Measurements from ENCODE around the gene SNX5. TPM values are rescaled to one million over a fixed set of nuclear protein-coding genes. Genes with fewer than 3 reads are reported as not detected.

The SNX5 gene
- total RNA-seq, 5 donors from 2014 or later (not counting 1 experiment from before 2014, with no cell fraction given) = 53.6 to 68.9 (median 56.7) TPM

DNA sequence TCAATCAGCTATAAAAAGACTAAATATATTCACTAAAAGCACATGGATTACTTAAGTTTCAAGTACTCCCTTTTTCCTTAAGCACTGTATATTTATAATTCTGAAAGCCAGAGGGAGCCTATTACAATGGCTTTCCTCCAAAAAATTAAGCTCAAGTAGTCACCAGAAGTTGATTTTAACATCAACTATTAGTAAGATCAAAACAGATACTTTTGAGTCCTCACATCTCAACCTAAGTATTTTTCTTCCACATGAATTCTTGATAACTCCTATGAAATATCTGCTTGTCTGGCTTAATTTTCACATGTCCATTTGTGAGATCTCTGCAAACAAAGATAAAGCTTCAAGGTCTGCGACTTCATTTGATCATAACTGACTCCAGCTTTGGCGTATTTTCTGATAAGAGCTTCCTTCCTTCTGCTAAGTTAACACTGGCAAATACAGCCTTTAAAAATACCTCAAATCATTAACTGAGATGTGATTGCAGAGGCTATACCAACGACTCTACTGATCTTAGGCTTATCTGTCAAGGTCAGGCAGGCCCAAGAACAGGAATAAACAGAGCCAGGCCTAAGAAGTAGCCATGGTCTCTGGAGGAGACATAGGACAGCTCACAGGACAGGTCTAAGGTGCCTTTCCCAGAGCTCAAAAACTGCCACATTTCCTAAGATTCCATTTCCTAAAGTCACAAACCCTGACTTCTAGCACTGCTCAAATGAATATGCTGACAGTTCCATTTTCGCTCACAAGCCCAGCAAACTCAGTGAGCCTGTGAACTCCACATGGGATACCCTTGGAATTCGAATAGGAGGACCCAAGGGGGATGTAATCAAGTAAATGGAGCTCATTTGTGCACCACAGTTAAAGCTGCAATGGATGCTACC lies 10.0 kb downstream of the SNX5 start:
- Histone ChIP-seq H3K36me3 (ENCODE audit: control insufficient read depth in 2 of 2, extremely low read depth in 1 of 2, insufficient read depth in 1 of 2, low read length in 1 of 2) (peaks cover 10 to 32% of the 10 kb centered on the region in 2 donors), H3K9me3 (no peaks in the 10 kb centered on the region), H3K4me3 (ENCODE audit: control insufficient read depth in 1 of 2, extremely low read depth in 1 of 2, low read length in 1 of 2) (no peak overlapping the region), H3K27me3 (replicated peaks in 1 of 2; ENCODE audit: control insufficient read depth in 2 of 2, extremely low read depth in 1 of 2, insufficient read depth in 2 of 2, low read length in 1 of 2) (no peaks in the 10 kb centered on the region), H3K4me1 (ENCODE audit: control insufficient read depth in 1 of 2, extremely low read depth in 1 of 2, insufficient read depth in 2 of 2, low read length in 2 of 2) (peaks cover 29 to 44% of the 10 kb centered on the region in 2 experiments), H3K27ac (ENCODE audit: low read length) (peak overlapping the region; percentile 8)
- Mint-ChIP-seq H3K27ac (peak overlapping the region; percentile 64 to 83), H3K4me1 (peaks cover 69 to 84% (median 74%) of the 10 kb centered on the region in 3 donors), H3K27me3 (no peaks in the 10 kb centered on the region), H3K9me3 (no peaks in the 10 kb centered on the region), H3K4me3 (peak overlapping the region in 2 of 3 donors; percentile 34 to 65), H3K36me3 (peaks cover 27% of the 10 kb centered on the region)
- ChIA-PET CTCF (interaction anchor here (0.7 to 2.6 kb wide), 13 partner anchors 9 to 453 kb away, joined by 3 to 11 read pairs (median 4); partner anchors contain the start of gene RRBP1 (in 1 of the 2)), POLR2A (interaction anchor here in 1 of 2 donors (1.4 kb wide), 1 partner anchor 9 kb away, joined by 5 read pairs; no protein-coding TSS in a partner anchor)
- 38% methylated on average over 5 of the region's 5 CpGs for WGBS (ENCODE audit: insufficient coverage)
- ATAC-seq (replicated peaks in 1 of 4) = no peak
- DNase-seq = no peak

DNA sequence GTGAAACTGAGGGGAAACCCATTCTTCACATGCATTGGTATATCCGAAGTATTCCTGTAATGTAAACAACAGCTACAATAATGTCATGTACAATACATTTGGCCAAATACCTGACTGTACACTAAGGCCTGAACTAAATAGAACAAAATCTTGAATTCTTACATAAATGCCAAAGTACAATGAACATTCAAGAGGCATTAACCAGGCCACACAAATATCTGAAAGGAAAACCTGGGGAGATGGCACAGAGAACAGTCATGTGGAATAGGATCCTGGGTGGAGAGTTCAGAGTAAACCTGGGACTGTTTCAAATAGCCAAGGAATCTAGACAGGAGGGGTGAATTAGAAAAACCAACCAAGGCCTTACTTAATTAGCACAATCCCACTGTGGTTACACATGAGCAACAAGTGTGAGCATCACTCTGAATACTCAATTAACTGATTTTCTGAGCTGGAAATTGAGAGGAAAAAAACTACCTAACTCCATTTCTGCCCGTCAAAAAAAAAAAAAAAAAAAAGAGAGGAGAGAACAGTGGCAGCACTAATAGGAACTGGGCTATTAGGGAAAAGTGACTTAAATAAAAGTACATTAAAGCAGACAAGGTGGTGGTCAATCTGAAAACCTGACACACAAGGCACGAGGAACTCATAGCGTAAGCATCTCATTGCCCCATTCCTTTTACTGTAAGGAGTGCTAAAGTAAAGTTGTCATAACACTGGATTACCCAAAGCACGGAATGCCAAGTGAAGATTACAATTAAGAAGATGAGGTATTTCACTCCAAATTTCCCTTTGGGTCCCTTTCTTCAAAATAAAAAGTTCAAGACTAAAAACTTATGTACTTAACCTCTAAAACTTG lies 10.9 kb downstream of the SNX5 start:
- WGBS (ENCODE audit: insufficient coverage) = 60% methylated on average over 1 of the region's 5 CpGs
- H3K9me3 Mint-ChIP-seq = no peaks in the 10 kb centered on the region
- no peak for ATAC-seq (replicated peaks in 1 of 4)
- H3K4me3 Mint-ChIP-seq = no peak overlapping the region
- no peaks in the 10 kb centered on the region for H3K27me3 ChIP-seq (replicated peaks in 1 of 2; ENCODE audit: control insufficient read depth in 2 of 2, extremely low read depth in 1 of 2, insufficient read depth in 2 of 2, low read length in 1 of 2)
- no peak overlapping the region for H3K27ac ChIP-seq (ENCODE audit: low read length)
- CTCF ChIA-PET = interaction anchor here (0.6 to 2.6 kb wide), 12 partner anchors 8 to 427 kb away, joined by 3 to 11 read pairs (median 4); partner anchors contain the start of genes BFSP1 (in 1 of the 2) and RRBP1 (in 1 of the 2)
- H3K4me3 ChIP-seq (ENCODE audit: control insufficient read depth in 1 of 2, extremely low read depth in 1 of 2, low read length in 1 of 2) = no peak overlapping the region
- no peaks in the 10 kb centered on the region for H3K27me3 Mint-ChIP-seq
- peaks cover 10 to 41% of the 10 kb centered on the region in 2 donors for H3K36me3 ChIP-seq (ENCODE audit: control insufficient read depth in 2 of 2, extremely low read depth in 1 of 2, insufficient read depth in 1 of 2, low read length in 1 of 2)
- H3K9me3 ChIP-seq = no peaks in the 10 kb centered on the region
- POLR2A ChIA-PET = interaction anchor here in 1 of 2 donors (0.6 to 1.4 kb wide), 2 partner anchors 8 to 9 kb away, joined by 5 to 9 read pairs; no protein-coding TSS in a partner anchor
- peaks cover 30% of the 10 kb centered on the region for H3K36me3 Mint-ChIP-seq
- peaks cover 60 to 77% (median 65%) of the 10 kb centered on the region in 3 donors for H3K4me1 Mint-ChIP-seq
- no peak for DNase-seq
- peaks cover 27 to 35% of the 10 kb centered on the region in 2 experiments for H3K4me1 ChIP-seq (ENCODE audit: control insufficient read depth in 1 of 2, extremely low read depth in 1 of 2, insufficient read depth in 2 of 2, low read length in 2 of 2)
- H3K27ac Mint-ChIP-seq = peak overlapping the region; percentile 64 to 83

DNA sequence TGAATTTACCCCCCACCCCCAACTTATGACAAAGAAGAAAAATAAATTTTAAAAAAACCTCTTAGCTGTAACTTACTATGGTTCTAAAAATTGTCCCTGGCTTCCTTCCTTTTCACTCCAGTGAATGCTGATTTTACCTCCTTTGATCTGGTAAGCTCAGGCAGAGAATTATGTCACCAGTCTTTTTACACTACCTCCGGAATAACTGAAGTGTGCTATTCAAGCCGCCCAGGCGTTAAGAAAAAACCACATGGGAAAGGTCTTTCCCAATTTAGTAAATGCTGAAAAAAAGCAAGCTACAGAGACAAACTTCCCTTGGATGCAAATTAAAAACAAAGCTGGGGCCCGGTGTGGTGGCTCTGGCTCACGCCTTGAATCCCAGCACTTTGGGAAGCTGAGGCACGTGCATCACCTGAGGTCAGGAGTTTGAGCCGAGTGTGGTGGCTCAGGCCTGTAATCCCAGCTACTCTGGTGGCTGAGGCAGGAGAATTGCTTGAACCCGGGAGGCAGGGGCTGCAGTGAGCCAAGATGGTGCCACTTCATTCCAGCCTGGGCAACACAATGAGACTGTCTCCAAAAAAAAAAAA lies 12.4 kb downstream of the SNX5 start:
- DNase-seq (no peak), ATAC-seq (replicated peaks in 1 of 4) (no peak)
- 83% methylated on average over 7 of the region's 8 CpGs for WGBS (ENCODE audit: insufficient coverage)
- no peak overlapping the region for H3K4me3 Mint-ChIP-seq
- Histone ChIP-seq H3K36me3 (ENCODE audit: control insufficient read depth in 2 of 2, extremely low read depth in 1 of 2, insufficient read depth in 1 of 2, low read length in 1 of 2) (peaks cover 10 to 52% of the 10 kb centered on the region in 2 donors), H3K27ac (ENCODE audit: low read length) (no peak overlapping the region), H3K4me1 (ENCODE audit: control insufficient read depth in 1 of 2, extremely low read depth in 1 of 2, insufficient read depth in 2 of 2, low read length in 2 of 2) (peaks cover 23 to 27% of the 10 kb centered on the region in 2 experiments), H3K9me3 (no peaks in the 10 kb centered on the region), H3K4me3 (ENCODE audit: control insufficient read depth in 1 of 2, extremely low read depth in 1 of 2, low read length in 1 of 2) (no peak overlapping the region), H3K27me3 (replicated peaks in 1 of 2; ENCODE audit: control insufficient read depth in 2 of 2, extremely low read depth in 1 of 2, insufficient read depth in 2 of 2, low read length in 1 of 2) (no peaks in the 10 kb centered on the region)
- no peaks in the 10 kb centered on the region for H3K27me3 Mint-ChIP-seq
- peaks cover 45 to 64% (median 51%) of the 10 kb centered on the region in 3 donors for H3K4me1 Mint-ChIP-seq
- CTCF ChIA-PET = interaction anchor here (0.5 to 1.1 kb wide), 8 partner anchors 10 to 441 kb away, joined by 3 to 7 read pairs (median 4); partner anchors contain the start of gene RRBP1 (in 1 of the 2)
- H3K36me3 Mint-ChIP-seq = peaks cover 43% of the 10 kb centered on the region
- no peak overlapping the region for H3K27ac Mint-ChIP-seq
- no peaks in the 10 kb centered on the region for H3K9me3 Mint-ChIP-seq
- POLR2A ChIA-PET = interaction anchor here in 1 of 2 donors (0.6 kb wide), 1 partner anchor 11 kb away, joined by 17 read pairs; no protein-coding TSS in a partner anchor

DNA sequence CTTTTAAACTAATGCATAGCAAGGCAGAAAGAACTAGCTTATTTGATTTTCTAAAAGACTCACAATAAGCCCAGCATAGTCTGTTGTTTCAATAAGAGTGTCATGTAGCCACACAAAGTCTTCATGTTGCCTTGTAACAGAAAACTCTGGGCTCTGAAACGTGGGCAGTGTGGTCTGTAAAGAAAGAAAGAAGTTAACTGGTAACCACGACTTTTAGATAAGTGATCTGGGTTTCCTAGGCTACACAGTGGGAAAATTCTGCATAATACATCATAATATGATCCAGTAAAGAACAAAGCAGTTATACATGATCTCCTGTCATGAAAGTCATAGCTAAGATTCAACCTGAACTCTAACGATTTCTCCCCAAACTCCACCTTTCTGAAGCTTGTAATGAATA lies 13.3 kb downstream of the SNX5 start:
- CTCF ChIA-PET = interaction anchor here (0.6 to 1.1 kb wide), 3 partner anchors 18 to 90 kb away, joined by 3 to 7 read pairs (median 3); no protein-coding TSS in a partner anchor
- DNase-seq (no peak), ATAC-seq (replicated peaks in 1 of 4) (no peak)
- no peak overlapping the region for H3K27ac ChIP-seq (ENCODE audit: low read length)
- no peak overlapping the region for H3K4me3 ChIP-seq (ENCODE audit: control insufficient read depth in 1 of 2, extremely low read depth in 1 of 2, low read length in 1 of 2)
- WGBS (ENCODE audit: insufficient coverage) = 40% methylated on average over 1 of the region's 3 CpGs
- Mint-ChIP-seq H3K4me1 (peaks cover 36 to 56% (median 43%) of the 10 kb centered on the region in 3 donors), H3K27me3 (no peaks in the 10 kb centered on the region), H3K9me3 (no peaks in the 10 kb centered on the region), H3K36me3 (peaks cover 52% of the 10 kb centered on the region), H3K27ac (peak overlapping the region in 1 of 2 donors; percentile 17), H3K4me3 (no peak overlapping the region)
- H3K27me3 ChIP-seq (replicated peaks in 1 of 2; ENCODE audit: control insufficient read depth in 2 of 2, extremely low read depth in 1 of 2, insufficient read depth in 2 of 2, low read length in 1 of 2) = no peaks in the 10 kb centered on the region
- POLR2A ChIA-PET = no interaction called here
- peaks cover 20 to 21% of the 10 kb centered on the region in 2 experiments for H3K4me1 ChIP-seq (ENCODE audit: control insufficient read depth in 1 of 2, extremely low read depth in 1 of 2, insufficient read depth in 2 of 2, low read length in 2 of 2)
- peaks cover 10 to 61% of the 10 kb centered on the region in 2 donors for H3K36me3 ChIP-seq (ENCODE audit: control insufficient read depth in 2 of 2, extremely low read depth in 1 of 2, insufficient read depth in 1 of 2, low read length in 1 of 2)
- H3K9me3 ChIP-seq = no peaks in the 10 kb centered on the region

DNA sequence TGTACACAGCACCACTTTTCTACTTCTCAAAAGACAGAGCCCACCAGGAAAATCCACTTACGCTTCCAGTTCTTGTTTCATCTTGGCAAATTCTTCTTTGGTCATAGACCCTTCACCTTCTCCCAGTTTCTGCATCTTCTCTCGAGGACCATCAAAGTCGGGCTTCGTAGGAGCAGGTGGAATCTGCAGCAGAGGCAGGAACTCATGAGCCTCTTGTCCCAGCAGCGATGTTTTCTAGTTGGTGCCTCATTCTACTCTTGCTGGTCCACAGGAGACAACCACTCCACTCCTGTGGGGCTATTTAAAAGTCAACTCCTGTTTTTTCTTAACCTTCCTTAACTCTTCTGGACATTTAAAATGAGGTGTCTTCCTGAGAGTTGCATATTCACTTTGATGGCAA lies 14.7 kb downstream of the SNX5 start:
- H3K27me3 Mint-ChIP-seq = no peaks in the 10 kb centered on the region
- 93% methylated on average over 5 of the region's 5 CpGs for WGBS (ENCODE audit: insufficient coverage)
- no peak overlapping the region for H3K27ac ChIP-seq (ENCODE audit: low read length)
- H3K4me1 ChIP-seq (ENCODE audit: control insufficient read depth in 1 of 2, extremely low read depth in 1 of 2, insufficient read depth in 2 of 2, low read length in 2 of 2) = peaks cover 7 to 13% of the 10 kb centered on the region in 2 experiments
- H3K36me3 ChIP-seq (ENCODE audit: control insufficient read depth in 2 of 2, extremely low read depth in 1 of 2, insufficient read depth in 1 of 2, low read length in 1 of 2) = peaks cover 13 to 75% of the 10 kb centered on the region in 2 donors
- no peak overlapping the region for H3K4me3 ChIP-seq (ENCODE audit: control insufficient read depth in 1 of 2, extremely low read depth in 1 of 2, low read length in 1 of 2)
- H3K27ac Mint-ChIP-seq = no peak overlapping the region
- peaks cover 22 to 43% (median 30%) of the 10 kb centered on the region in 3 donors for H3K4me1 Mint-ChIP-seq
- ATAC-seq (replicated peaks in 1 of 4) (no peak), DNase-seq (no peak)
- CTCF ChIA-PET = no interaction called here
- H3K36me3 Mint-ChIP-seq = peaks cover 65% of the 10 kb centered on the region
- no peaks in the 10 kb centered on the region for H3K9me3 ChIP-seq
- no peaks in the 10 kb centered on the region for H3K27me3 ChIP-seq (replicated peaks in 1 of 2; ENCODE audit: control insufficient read depth in 2 of 2, extremely low read depth in 1 of 2, insufficient read depth in 2 of 2, low read length in 1 of 2)
- H3K9me3 Mint-ChIP-seq = no peaks in the 10 kb centered on the region
- POLR2A ChIA-PET = interaction anchor here in 1 of 2 donors (0.9 kb wide), 1 partner anchor 17 kb away, joined by 3 read pairs; no protein-coding TSS in a partner anchor
- H3K4me3 Mint-ChIP-seq = no peak overlapping the region
